SIG-M5 (cell line): Measurements from ENCODE around the gene FRMD4A.
"Not testable (repeated sequence)": the region's sequence is repeated elsewhere in the genome, so short reads cannot be mapped to it uniquely, and the experiment has no call there.

Source experiments
- DNase-seq: peaks from one replicate; lab custom pipeline; 2025; lab: John Stamatoyannopoulos, UW

FRMD4A gene

DNA sequence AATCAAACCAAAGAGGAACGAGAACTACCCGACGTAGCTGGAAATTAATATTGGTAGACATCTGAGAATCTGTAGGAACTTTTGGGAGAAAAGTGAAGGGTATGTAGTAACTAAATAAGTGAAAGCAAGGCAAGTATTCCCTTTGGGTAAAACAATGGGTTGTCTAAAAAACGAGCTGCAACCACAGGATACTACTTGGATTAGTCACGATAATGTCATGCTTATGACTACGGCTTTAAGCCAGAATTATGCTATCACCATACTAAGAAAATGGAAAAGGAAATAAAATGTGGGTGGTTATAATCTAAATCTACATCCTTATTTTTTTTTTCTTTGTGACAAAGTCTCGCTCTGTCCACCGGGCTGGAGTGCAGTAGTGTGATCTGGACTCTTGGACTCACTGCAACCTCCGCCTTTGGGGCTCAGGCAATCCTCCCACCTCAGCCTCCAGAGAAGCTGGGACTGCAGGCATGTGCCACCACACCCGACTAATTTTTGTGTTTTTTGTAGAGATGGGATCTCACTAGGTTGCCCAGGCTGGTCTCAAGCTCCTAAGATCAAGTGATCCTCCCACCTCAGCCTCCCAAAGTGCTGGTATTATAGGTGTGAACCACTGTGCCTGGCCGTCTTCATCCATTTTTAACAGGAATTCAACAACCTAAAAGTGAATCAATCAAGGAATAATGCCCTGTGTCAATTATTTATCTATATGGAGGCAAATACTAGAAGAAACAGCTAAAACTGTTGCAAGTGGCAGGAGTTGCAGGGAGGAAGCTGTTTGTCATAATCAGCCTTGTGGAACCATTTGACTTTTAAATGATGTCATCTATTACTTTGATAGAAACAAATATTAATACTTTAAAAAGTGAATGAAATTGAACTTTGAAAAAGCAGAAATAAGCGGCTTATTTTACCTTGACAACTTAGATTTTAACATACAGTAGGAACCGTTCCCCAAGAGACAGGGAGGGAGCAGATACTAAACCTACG is 554.6 kb downstream of the FRMD4A start:
- no peak for DNase-seq

DNA sequence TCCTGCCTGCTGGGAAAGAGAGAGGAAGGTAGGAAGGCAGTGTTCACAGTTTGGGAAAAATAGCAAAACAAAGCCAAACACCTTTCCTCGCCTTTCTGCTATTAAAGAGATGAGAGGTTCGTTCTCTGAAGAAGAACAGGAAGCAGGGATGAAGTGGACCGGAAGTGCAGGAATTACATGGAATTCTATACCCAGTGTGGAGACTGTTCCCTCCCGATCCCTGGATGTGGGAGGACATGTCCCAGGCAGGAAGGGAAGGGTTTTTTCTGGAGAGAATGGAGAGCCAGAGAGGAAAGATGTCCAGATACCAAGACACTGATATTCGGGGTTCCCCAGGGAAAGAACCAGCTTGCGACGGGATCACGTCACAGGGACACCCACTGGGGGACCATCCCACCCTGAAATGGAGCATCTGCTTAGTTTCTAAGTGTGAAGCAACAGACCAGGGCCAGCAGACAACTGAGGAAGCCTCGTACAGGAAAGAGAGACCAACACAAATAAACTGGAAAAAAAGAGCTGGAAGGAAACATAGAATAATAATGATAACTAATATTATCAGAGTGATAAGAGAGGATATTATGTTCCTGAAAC is 556.3 kb downstream of the FRMD4A start:
- no peak for DNase-seq

DNA sequence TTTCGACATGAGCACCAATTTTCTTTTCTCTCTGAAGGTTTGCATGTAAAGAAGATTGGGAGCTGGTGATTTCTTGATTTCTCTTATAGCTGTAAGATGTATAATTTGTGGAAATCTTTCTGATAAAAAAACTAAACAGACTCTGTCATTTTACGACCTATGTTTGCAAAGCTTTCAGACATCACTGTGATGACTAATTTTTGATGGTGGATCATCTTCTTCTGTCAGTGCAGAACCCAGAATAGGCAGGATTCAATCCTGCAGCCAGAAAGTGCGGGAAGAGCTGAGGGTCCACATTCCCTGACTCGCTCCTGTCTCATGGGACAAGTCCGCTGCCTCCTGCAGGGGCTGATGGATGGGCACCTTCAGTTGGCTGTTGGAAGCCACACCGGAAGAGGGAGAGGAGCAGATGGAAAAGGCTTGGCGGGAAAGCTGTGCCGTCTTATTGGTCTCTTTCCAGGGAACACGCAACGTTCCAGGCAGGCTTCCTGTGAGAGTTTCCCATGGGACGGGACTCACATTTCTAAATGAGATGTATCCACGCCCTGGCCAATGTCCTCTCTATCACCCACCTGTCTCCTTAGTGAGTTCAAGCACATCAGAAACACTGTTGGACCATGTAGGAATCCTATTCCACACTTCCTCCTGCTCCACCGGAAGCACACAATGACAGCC is 557.1 kb downstream of the FRMD4A start:
- no peak for DNase-seq

DNA sequence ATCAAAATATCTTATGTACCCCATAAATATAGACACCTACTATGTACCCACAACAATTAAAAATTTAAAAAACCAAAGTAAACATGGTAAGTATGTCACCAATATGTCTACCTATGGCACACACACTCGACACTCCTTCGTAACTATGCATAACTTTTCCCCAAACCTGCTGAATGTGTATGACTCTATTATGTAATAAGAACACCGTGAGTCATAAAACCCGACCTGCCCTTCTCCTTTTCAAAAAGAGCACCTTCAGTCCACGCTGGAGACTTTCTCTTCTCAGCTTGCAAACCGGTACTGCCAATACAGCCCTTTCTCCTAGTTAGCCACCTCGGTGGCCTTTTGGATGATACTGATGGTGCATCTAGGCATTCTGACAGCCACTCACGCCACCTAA is 557.7 kb downstream of the FRMD4A start:
- no peak for DNase-seq

DNA sequence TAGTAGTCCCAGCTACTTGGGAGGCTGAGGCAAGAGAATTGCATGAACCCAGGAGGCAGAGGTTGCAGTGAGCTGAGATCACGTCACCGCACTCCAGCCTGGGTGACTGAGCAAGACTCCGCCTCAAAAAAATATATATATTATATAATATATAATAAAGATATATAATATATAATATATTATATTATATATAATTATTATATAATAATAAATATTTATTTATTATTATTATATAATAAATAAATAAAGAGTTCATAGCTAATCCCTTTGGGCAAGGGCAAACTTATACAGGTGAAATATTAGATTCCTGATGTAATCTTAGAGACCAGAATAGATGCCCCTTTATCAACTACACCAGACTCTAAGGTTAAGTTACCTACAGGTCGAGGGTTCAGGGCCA is 558.7 kb downstream of the FRMD4A start:
- DNase-seq = no peak

DNA sequence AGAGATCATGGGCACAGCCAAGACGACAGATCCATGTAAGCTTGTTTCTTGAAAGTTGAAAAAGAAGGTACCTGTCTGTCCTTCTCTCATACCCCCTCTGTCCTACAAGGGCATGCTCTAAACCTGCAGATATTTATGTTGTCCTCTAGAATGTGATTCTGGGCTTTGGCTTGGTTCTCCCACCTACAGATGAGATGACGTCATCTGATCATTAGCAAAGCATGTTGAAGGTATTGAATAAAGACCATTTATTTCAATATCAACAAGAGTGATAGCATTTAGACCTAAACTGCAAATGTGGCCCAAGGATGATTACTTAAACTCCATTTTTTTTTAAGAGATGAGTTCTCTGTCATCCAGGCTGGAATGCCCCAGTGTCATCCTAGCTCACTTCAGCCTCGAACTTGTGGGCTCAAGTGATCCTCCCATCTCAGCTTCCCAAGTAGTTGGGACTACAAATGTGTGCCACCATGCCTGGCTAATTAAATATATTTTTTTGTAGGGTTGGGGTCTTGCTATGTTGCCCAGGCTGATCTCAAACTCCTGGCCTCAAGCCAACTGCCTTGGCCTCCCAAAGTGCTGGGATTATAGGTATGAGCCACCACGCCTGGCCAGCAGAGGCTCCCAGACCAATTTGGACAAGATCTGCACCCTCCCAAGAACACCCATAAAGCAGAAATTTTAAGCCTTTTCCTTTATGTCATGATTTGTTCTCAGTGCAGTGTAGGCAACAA is 559.8 kb downstream of the FRMD4A start:
- DNase-seq = no peak

DNA sequence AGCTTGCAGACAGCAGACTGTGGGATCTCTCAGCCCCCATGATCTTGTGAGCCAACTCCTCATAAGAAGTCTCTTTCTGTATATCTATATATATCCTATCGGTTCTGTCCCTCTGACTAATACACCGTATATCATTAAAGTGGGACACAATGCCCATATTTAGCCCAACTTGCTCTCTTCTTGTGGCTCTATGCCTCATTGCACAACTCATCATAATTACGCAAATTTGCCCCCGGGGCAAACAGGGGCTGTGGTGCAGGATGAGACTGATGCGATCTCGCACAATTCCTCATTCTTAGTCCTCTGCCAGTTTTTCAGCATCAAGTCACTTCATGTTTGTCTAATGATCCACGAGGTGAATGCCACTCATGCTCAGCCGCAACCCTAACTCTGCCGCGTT is 560.8 kb downstream of the FRMD4A start:
- DNase-seq = peak; percentile 31

DNA sequence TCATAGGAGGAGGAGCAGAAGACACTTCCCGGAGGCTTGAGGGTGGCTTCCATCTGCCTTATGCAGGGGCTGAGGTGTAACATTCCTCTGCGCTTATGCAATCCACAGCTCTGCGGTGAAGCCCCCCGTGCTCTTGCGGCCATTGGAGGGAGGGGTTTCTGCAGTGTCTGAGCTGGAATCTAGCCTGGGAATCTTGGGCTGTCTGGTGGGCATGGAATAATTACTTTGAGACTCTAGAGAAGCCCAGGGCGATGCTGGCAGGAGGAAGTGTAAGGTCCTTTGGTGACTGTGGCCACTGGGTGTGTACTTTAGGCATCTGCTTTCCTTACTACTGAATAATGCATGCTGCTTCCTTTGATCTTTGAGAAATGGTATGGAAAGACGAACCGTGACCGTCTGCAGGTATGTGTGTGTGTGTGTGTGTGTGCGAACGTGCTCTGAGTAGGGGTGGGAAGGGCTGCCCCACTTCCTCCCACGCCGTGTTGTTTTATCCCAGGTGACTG is 563.0 kb downstream of the FRMD4A start:
- no peak for DNase-seq

DNA sequence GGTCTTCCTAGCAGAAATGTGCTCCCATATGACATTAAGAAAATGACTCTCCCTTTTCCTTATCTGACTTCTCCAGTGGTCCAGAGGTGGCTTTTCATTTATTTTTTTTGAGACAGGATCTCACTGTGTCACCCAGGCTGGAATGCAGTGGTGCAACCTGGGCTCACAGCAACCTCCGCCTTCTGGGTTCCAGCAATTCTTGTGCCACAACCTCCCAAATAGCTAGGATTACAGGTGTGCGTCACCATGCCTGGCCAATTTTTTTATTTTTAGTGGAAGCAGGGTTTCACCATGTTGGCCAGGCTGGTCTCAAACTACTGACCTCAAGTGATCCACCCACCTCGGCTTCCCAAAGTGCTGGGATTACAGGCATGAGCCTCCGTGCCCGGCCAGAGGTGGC is 563.6 kb downstream of the FRMD4A start:
- not testable (repeated sequence) for DNase-seq

DNA sequence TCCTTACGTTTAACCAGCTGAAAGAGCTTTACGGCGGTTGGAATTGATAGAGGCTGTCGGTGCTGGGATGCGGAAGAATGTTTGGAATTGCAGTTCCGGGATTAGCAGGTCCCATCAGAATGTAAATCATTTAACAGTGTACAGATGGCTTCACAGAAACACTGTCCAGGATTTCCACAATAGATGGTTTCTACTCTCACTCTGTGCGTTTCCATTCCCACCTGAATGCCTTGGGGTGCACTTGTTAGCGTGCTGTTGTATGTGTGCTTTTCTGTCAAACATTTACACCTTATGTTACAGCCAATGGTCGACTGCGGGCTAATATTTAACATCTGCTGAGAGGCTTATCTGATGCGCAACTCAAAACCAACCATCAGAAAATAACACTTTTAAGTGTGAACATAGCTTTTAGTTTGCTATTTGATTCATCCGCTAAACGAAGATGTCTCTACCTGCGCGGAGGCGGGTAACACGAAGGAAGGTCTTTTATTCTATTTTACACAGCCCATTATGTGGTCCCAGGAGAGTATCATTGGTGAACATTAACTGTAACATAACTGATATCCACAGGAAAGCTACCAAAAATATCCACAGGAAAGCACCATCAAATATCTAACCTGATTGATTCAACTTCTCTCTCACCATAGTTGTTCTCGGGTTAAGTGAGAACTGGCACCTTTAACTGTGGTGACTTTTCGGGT is 564.9 kb downstream of the FRMD4A start:
- no peak for DNase-seq

DNA sequence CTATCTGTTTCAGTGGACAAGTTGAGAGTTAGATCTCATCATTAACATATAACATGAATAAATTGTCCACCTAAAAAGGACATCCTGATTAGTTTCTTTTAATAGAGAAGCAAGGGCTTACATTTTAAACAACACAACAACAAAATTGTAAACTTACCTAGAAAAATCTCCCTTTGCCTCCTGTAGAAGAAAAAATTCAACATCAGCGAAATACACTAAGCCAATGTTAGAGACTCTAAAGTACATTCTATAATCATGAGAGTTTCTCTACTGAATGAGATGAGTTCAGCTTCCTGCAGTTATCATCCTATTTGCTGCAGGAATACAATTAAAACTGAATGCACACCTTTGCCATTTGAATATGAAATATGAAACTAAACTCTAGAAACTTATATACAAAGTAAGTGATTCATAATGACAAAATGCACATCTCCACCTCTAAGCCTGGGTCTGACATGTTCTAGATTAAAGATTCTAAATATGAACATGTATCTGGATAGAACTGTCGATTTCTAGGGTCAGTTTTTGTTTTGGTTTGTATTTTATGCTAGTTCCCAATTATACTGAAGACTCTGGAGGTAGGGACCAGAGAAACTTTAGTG is 569.1 kb downstream of the FRMD4A start:
- DNase-seq = no peak

DNA sequence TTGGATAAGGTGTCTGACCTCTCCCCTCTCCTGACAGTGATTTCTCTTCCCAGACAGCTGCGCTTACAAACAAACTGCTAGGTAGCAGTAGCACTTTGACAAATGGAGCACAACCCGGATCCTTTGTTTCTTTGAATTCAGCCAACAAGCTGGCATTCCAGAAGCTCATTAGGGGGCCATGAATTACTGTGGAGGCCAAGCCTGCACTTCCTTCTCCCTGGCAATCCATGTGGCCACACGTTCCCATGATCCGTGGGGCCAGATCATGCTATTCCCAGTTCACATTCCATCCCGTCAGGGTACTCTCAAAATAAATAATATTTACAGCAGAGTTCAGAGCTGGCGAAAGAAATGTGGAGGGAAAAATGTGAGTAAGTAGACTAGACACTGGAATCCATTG is 571.6 kb downstream of the FRMD4A start:
- DNase-seq = no peak

DNA sequence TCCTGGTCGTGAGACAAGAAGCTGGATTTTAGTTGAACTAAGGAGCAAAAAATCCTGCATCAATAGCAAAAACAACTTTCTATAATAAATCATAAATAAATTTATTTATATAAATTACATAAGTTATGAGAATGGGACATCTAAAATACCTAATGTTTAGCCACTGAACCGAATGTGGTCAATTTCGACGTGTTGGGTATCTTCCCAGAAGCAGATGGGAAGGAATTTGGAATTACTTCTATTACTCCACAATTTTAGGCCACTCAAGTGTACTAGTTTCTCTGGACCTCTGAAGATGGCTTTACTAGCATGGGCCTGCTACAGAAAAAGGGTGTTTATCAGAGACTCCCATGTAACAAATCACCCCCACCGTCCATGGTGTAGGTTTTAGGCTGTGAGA is 572.0 kb downstream of the FRMD4A start:
- no peak for DNase-seq

DNA sequence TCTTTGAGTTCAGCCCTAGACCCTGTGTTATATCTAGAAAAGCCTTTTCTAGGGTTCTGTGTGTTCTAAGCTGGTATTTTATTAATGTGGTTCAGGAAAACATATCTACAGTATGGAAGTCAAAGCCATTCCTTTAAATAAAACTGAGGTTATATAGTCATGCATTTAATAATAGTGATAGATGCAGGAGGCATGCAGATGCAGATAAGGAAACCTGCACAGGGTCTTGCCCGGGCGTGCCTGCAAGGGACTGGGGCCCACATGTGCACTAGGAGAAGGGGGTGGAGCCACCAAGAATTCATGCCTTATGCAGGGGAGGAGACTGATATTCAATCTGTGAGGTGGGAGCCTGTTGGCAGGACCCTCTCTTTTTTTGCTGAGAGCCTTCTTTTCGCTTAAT is 572.4 kb downstream of the FRMD4A start:
- no peak for DNase-seq

DNA sequence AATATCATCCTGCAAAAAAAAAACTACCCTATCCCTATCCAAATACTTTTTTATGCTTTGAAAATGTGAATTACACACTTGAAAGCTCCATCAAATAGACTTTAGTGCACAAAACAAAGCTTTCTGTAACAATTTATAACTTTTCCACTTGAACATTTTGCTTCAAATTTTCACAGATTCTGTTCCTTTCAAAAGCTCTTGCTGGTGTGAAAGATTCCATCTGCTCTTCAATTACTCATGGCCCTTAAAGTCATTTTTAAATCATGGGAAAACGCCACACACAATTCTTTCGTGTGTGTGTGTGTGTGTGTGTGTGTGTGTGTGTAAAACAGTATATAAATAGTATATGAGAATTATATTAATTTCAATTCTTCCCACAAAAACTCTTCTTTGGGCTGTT is 576.4 kb downstream of the FRMD4A start:
- DNase-seq = no peak

DNA sequence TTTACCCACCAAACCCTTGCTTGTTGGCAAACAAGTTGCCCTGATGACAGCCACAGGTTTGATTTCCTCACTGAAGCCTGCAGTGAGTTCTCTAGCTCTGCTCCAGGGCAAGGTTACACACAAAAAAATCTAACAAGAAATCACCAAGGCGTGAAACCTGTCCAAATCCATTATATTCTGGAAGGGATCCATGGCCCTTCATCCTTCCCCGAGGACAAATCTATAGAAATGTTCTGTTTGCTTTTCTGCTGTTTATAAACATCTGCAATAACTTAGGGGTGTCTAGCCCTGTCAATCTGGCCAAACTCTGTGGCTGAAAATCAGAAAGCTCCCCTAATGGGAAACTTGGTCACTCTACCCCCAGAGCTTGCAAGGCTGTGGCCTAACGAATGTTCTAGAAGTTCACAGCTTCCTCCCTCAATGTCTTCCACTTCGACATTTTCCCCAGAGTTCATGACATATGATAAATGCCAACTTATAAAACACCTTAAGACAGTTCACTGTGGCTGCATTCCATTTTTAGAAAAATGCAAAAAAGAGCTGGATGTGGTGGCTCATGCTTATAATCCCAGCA is 579.4 kb downstream of the FRMD4A start:
- no peak for DNase-seq

DNA sequence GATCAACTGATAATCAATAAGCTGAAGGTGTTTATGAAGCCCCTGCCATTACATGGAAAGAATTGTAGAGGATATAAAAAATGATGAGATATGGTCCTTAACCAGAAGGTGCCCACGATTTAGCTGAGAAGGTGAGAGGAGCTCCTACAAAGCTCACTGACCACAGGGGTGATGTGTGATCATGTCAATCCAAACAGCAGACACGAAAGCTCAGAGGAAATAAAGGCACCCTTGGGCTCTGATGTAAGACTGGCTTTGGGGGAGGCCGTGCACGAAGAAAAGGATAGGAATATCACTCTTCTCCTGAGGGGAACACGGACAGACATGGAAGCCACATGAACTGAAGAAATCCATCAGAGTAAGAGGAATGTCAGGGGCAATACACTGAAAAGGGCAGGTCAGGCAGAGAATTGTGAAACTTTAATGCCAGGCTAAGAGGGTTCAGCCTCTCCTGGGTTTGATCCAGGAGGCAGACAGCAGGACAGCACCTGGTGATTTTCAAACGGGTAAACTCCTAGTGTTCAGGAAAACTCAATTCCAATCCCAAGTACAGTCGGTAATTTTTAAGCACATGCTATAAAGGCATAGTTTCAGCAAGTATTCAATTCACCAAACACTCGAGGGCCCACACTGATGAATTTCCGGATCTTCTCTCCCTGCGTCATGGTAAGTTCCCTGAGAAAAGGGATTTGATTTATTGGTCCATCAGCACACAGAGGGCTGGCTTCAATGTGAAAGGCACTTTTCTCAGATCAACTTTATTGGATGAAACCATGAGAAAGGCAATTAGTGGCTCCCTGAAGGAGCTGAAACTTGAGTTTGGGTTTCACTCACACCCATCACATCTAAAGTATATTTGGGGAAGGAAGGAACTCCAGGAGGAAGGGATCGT is 580.2 kb downstream of the FRMD4A start:
- no peak for DNase-seq

DNA sequence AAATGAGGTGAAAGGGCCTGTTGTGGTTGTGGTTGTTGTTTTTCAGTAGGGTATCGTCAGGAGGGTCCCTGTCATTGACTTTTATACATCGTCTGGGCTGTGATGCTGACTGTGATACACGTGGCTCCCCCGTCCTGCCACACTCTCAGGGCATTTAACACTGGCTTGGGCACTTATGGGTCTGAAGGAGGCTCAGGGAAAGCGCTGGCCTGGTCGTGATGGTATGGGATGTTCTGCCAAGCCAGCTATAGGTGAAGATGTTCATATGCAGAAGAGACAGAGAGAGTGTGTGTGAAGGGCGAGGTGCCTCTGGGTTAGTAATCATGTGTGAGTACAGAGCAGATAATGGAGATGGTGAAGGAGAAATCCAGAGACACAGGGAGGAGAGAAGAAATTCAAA is 585.5 kb downstream of the FRMD4A start:
- DNase-seq = no peak

DNA sequence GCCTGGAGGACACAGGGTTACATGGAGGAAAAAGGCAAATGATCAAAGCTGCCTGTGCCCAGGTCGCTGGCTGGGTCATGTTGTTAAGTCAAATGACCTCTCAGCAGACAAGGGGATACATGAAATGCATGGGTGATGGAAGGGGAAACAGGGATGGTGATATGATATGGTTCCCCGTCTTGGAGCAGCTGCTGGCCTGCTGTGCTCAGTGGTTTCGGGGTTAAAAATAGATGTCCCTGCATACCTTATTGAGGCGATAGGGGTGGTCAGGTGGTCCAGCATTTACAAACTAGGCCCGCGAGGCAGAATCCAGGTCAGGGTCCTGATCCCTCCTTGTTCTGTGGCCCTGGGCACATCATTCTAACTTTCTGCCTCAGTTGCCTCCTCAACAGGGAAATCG is 586.8 kb downstream of the FRMD4A start:
- no peak for DNase-seq
